ENCODE data around the gene THSD4.

- TF ChIP-seq TAF1 (IDR thresholded peaks at IDR 0.05; ENCODE audit: low read depth) (no peak), CTCF (IDR thresholded peaks at IDR 0.05; ENCODE audit: poor library complexity, severe bottlenecking) (no peak), POLR2AphosphoS5 (IDR thresholded peaks at IDR 0.05) (no peak), EZH2 (IDR thresholded peaks at IDR 0.05; ENCODE audit: borderline replicate concordance, insufficient read depth, low read length, poor library complexity, severe bottlenecking) (no peak), RAD21 (conservative IDR thresholded peaks at IDR 0.05) (no peak)
Observed at GRCh38 chr15:71489570-71489969, 374.3 kb downstream of the THSD4 start.

Measured in neural cell (in vitro differentiated cells).